ENCODE data around the gene ADIPOR1. TPM values are rescaled to one million over a fixed set of nuclear protein-coding genes. Genes with fewer than 3 reads are reported as not detected.

ADIPOR1 gene
- total RNA-seq, 1 donor from 2014 or later = 72.3 TPM

- H3K4me3 Mint-ChIP-seq (ENCODE audit: unreplicated experiment) = no peak overlapping the region
Measured at GRCh38 chr1:202981939-202982338, 23.8 kb upstream of the ADIPOR1 start.

GRCh38 chr1:202979459-202979858, 21.3 kb upstream of the ADIPOR1 start:
- no peak for TF ChIP-seq CTCF (IDR thresholded peaks at IDR 0.05)
- Mint-ChIP-seq H3K4me3 (ENCODE audit: unreplicated experiment) (no peak overlapping the region), H3K9me3 (ENCODE audit: unreplicated experiment) (no peaks in the 10 kb centered on the region), H3K36me3 (ENCODE audit: unreplicated experiment) (no peaks in the 10 kb centered on the region), H3K27ac (ENCODE audit: unreplicated experiment) (no peak overlapping the region), H3K4me1 (ENCODE audit: unreplicated experiment) (no peaks in the 10 kb centered on the region), H3K27me3 (ENCODE audit: unreplicated experiment) (peaks cover 77% of the 10 kb centered on the region)
- no peak for DNase-seq (ENCODE audit: extremely low spot score, unreplicated experiment)

More at GRCh38 chr1:202981939-202982338, 23.8 kb upstream of the ADIPOR1 start:
- H3K27me3 Mint-ChIP-seq (ENCODE audit: unreplicated experiment) = peaks cover 70% of the 10 kb centered on the region
- no peak for TF ChIP-seq CTCF (IDR thresholded peaks at IDR 0.05)
- H3K9me3 Mint-ChIP-seq (ENCODE audit: unreplicated experiment) = no peaks in the 10 kb centered on the region
- H3K27ac Mint-ChIP-seq (ENCODE audit: unreplicated experiment) = no peak overlapping the region
- DNase-seq (ENCODE audit: extremely low spot score, unreplicated experiment) = no peak
- no peaks in the 10 kb centered on the region for H3K36me3 Mint-ChIP-seq (ENCODE audit: unreplicated experiment)
- H3K4me1 Mint-ChIP-seq (ENCODE audit: unreplicated experiment) = no peaks in the 10 kb centered on the region

GRCh38 chr1:202976633-202977032, 18.5 kb upstream of the ADIPOR1 start:
- no peaks in the 10 kb centered on the region for H3K9me3 Mint-ChIP-seq (ENCODE audit: unreplicated experiment)
- no peak for TF ChIP-seq CTCF (IDR thresholded peaks at IDR 0.05)
- peaks cover 83% of the 10 kb centered on the region for H3K27me3 Mint-ChIP-seq (ENCODE audit: unreplicated experiment)
- H3K27ac Mint-ChIP-seq (ENCODE audit: unreplicated experiment) = no peak overlapping the region
- H3K4me1 Mint-ChIP-seq (ENCODE audit: unreplicated experiment) = no peaks in the 10 kb centered on the region
- no peak for DNase-seq (ENCODE audit: extremely low spot score, unreplicated experiment)
- H3K4me3 Mint-ChIP-seq (ENCODE audit: unreplicated experiment) = no peak overlapping the region
- no peaks in the 10 kb centered on the region for H3K36me3 Mint-ChIP-seq (ENCODE audit: unreplicated experiment)

DNA sequence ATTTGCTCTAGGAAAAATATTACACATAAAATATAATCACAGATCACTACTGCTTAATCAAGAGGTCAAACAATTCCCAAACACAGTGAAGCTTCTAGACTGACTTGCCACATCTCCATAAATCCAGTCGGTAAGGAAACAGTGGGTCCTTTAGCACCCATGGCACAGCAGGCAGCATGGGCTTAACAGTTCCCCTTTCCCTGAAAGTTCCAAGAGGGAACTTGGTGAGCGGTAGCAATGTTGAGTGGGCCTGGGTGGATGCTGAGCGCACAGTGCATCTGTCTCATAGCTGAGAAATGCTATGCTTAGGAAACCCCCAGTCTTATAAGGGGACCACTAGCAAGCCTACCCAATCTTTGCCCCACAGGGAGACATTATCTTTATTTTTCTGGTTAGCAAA, 16.7 kb upstream of the ADIPOR1 start:
- no peak for DNase-seq (ENCODE audit: extremely low spot score, unreplicated experiment)
- no peak for TF ChIP-seq CTCF (IDR thresholded peaks at IDR 0.05)
- H3K9me3 Mint-ChIP-seq (ENCODE audit: unreplicated experiment) = no peaks in the 10 kb centered on the region
- no peak overlapping the region for H3K27ac Mint-ChIP-seq (ENCODE audit: unreplicated experiment)
- H3K27me3 Mint-ChIP-seq (ENCODE audit: unreplicated experiment) = peaks cover 76% of the 10 kb centered on the region
- no peaks in the 10 kb centered on the region for H3K36me3 Mint-ChIP-seq (ENCODE audit: unreplicated experiment)
- no peaks in the 10 kb centered on the region for H3K4me1 Mint-ChIP-seq (ENCODE audit: unreplicated experiment)
- H3K4me3 Mint-ChIP-seq (ENCODE audit: unreplicated experiment) = no peak overlapping the region

DNA sequence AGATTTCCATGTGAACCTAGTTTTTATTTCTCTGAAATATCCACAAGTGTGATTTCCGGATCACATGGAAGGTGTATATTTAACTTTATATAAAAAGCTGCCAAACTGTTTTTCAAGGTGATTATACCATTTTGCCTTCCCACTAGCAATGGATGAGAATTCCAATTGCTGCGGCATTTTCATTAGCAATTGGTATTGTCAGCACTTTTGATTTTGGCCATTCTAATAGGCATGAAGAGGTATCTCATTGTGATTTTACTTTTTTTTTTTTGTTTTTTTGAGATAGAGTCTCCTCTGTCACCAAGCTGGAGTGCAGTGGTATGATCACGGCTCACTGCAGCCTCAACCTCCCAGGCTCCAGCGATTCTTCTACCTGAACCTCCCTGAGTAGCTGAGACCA, 13.9 kb upstream of the ADIPOR1 start:
- peaks cover 10% of the 10 kb centered on the region for H3K4me1 Mint-ChIP-seq (ENCODE audit: unreplicated experiment)
- no peak overlapping the region for H3K4me3 Mint-ChIP-seq (ENCODE audit: unreplicated experiment)
- no peak for TF ChIP-seq CTCF (IDR thresholded peaks at IDR 0.05)
- H3K36me3 Mint-ChIP-seq (ENCODE audit: unreplicated experiment) = no peaks in the 10 kb centered on the region
- no peak for DNase-seq (ENCODE audit: extremely low spot score, unreplicated experiment)
- peaks cover 52% of the 10 kb centered on the region for H3K27me3 Mint-ChIP-seq (ENCODE audit: unreplicated experiment)
- no peak overlapping the region for H3K27ac Mint-ChIP-seq (ENCODE audit: unreplicated experiment)
- no peaks in the 10 kb centered on the region for H3K9me3 Mint-ChIP-seq (ENCODE audit: unreplicated experiment)

Data from osteocyte (in vitro differentiated cells).